Umbilical cord (tissue), 2 donors: Measurements from ENCODE around the gene ARID1B. TPM values are rescaled to one million over a fixed set of nuclear protein-coding genes. Genes with fewer than 3 reads are reported as not detected.

Experiments used
- DNase-seq: peaks from one replicate; pipeline ENCODE4 v3.0.0-alpha.2; 2015; ENCODE audit warnings: low spot score
- total RNA-seq: library from RNA; depleted of rRNA; stranded (reverse); fragments of >200 nt; gene quantifications from one replicate; pipeline ENCODE4 v1.2.3, GENCODE V29; 2014; ENCODE audit warnings: low replicate concordance; ENCODE audit not compliant: insufficient read depth

ARID1B gene
- total RNA-seq, 1 donor from 2014 or later, result 102 TPM

DNA sequence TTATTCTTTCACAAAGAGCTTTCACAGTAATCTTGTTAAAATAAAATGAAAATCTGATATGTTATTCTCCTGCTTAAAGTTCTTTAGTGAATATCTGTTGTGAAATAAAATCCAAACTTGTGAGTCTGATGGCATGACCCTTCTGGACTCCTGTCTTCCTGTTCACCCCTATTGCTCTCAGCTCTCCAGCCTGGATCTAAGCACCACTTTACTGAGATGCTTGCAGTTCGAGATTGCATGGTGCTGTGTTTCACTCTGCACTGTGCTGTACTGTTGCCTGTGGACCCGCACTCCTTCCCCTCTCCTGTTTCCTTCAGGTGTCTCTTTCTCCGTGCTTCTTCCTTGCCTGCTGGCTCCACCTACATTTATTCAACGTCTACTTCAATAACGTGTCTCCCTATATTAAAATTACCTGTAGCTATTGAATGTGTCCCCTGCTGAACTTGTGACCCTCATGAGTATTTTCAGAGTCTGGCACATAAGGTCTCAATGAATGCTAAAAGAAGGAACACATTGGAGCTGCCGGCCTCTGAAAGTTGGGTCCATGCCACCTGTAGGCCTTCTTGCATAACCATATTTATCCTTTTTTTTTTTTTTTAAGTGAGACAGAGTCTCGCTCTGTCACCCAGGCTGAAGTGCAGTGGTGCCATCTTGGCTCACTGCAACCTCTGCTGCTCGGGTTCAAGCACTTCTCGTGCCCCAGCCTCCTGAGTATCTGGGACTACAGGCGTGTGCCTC, 100.1 kb downstream of the ARID1B start:
- no peak for DNase-seq

DNA sequence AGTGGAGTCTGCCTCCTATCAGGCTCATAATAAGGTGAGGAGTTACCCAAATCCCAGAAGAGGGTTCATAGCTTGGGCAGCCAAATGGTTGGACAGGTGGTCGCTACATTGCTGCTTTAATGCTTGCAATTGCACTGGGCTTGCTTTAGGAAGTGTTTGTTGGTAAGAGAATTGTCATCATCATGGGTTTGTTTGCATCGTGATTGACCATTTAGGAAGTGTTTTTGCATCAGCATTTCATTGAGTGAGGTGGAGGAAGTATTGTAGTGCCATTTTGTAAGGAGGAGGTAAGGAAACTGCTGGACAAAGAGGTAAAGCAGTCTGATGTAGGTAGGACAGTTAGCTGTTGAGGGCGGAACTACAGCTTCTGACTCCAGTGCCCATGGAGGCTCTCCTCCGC, 101.5 kb downstream of the ARID1B start:
- no peak for DNase-seq

DNA sequence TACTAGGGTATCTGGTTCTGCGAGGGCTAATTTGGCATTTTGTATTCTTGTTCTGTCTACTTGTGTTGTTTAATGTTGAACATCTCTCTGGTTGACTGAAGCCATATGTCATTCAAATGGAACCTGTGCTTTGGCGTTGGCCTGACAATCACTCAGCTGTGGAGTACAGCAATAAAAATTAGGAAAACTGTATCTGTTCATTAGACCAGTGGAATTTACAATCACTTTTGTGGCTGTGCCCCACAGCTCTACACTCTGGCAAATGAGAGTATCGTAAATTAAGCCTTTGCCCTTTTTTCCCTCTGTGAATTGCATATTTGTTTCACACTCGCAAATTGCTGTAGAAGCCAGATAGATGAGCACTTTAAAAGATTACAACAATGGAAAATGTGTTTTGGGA, 102.0 kb downstream of the ARID1B start:
- no peak for DNase-seq

DNA sequence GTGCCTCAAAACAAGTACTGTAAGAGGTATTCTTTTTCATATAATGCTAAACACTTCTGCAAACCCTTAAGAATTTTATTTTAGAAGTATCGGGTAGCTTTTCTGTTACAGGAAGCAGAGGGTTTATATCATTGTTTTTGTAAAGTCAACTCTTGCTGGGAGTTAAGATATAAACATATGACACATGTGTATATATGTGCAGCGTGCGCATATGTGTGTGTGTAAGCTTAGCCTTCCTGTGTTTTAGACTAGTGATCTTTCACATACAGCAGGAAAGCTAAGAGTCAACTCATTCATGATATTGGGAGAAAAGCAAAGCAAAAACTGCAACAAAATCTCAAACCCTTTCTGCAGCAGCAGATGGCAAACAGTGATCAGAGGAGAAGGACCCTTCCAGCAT, 102.4 kb downstream of the ARID1B start:
- no peak for DNase-seq

DNA sequence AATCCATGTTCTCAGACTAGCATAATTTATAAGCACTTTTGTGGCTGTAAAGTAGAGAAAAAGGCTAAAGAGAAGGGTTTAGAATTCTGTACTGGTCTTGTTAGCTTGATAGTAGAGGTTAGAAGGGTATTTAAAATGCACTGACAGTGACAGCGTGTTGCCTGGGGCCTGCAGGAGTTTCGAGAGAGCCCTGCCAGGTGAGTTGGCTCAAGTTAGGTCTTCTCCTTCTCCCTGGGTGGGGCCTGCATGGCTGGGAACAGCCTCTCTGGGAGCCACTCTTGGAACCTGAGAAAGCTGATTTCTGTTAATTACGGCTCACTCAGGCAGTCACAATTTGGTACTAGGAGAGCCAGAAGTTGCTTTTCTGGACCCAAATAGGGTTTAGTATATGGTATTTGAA, 103.7 kb downstream of the ARID1B start:
- peak; percentile 10 for DNase-seq

DNA sequence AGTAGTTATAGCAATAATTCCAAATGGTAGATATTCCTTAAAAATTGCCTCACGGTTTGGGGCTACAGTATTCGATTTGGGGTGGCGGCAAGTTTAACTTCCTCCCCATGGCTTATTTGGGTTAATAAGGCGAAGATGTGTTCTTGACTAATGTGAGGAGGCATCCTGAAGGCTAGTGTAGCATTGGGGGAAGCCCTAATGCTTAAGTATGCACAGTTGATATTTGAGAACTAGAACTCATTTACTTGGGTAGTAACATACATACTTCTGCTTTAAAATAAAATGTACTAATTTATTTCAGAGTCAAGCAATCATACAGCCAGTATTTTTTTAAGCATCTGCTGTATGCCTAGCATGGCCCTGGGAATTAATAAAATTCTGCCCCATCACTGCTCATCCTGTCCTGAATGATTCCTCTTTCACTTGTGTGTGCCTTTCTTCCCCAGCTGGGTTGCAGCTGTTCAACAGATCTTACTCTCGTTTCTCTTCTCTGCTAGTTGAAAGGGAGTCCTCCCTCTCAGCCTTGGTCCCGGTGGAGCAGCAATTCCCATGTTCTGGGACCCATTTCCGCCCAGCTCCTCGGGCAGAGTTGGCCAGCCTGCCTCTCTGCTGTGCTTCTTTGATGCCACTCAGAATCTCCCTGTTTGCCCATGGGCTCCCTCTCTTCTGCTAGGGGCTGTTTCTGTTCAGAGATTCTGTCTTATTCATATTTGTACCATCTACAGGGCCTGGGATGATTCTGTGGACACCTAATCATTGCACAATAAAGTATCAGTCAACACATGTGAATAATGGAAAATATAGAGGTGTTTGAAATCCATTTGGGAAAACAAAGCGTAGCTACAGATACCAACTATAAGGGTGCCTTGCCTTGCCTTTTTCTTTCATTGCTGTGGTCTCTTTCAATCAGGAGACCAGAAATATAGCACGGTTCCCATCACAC, 104.8 kb downstream of the ARID1B start:
- DNase-seq, result no peak

DNA sequence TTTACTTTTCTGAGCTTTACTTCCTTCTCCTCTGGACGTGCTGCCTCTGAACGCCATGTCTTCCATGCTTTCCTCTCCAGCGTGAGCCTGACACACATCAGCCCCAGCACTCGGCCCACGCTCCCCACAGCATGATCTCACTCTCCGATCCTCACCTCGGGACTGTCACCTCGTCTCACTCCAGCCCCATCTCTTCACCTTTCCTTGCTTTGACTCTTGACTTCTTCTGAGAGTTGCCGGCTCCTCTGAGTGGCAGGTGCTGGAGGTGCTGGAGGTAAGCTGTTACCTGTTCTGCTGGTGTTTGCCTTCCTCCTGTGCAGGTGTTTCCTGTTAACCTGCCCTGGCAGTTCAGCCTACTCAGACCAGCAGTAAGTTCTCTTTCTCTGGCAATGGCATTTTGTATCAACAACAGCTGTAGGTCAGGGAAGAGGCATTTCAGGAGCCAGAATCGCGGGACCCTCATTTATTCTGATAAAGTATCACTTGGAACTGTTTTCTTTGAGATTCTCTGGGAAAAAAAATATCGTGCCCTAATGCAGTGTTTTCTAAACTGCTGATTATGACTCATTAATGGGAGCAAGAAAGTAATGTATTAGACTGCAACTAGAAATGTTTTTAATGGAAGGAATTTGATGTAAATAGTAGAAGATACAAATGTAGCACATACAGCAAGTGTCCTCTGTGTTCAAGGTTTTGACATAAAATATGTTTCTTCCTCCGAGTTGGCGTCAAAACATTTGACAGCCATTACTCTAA, 106.5 kb downstream of the ARID1B start:
- no peak for DNase-seq

DNA sequence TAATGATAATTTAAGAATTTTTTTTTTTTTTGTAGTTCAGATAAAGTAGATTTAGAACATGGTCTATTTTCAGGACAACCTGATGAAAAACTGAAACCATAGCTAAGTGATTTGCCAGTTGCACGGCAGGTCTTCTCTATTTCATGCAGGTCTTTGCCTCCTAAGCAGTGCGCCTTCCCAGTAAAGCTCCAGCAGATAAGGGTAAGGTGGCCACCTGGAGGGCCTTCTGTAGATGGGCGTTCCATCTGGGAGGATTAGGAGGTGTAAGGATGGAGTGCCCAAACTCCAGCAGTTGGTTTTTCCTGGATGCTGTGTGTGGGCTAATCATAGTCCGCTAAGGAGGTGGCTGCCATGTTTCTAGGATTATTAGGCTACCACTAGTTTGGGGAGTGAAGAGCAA, 107.1 kb downstream of the ARID1B start:
- no peak for DNase-seq

DNA sequence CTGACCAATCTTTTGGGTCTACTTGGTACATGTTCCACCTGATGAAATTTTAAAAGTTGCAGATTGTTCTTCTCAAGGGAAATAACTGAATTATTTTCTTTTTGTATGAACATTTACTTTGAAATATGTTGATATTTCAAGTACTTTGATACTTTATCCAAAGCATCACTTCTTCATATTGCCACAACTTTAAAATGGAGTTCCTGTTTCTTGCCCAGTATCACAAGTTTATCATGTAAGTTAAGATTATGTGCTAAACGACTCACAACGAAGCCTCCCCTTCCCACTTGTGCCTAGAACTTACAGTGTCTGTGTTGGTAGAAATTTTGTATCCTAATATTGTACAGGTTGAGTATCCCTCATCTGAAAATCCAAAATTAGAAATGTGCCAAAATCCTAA, 108.4 kb downstream of the ARID1B start:
- DNase-seq, result no peak

DNA sequence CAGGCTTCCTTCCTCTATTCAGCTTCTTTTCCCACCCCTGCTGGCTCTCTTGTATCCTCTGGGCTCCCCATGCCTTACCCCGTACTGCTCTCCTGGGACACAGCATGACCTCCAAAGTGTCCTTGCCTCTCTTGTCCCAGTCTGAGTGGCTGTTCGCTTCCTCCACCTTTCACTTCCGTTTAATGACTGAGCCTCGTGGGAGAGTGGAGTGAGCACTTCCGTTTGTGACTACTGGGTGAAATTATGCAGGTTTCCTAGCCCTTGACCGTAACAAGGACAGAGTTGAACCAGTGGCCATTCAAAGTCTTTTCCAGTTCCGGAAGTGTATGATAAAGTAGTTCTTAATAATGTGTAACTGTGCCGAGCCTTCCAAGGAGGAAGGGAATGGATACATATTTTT, 109.2 kb downstream of the ARID1B start:
- DNase-seq, result no peak

DNA sequence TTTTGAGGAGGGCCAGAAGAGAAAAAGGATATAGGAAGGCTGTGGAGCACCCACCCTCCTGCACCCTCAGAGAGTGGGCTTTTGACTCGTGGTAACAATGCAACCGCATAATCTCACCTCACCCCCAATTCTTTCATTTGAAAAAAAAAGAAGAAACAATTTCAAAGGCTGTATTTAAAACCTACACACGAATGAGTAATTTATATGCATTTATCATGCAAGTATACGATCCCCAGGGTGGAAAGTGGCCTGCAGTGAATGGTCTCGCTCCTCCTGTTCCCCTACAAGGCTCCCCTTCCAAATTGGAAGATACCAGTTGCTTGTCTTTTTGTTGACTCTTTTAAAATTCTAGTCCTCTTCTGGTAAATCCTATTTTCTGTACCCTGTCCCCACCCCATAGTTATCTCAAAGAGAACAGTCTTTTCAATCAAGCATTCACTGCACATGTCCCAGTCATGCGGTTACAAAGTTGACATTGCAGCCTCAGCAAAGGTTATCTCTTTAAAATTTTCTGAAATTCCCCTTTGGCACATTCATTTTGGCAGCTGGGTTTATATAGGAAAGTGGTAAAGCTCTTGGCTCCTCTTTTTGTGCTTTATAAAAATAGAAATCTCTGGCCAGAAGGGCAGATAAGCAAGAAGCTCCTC, 110.6 kb downstream of the ARID1B start:
- DNase-seq, result peak; percentile 43

DNA sequence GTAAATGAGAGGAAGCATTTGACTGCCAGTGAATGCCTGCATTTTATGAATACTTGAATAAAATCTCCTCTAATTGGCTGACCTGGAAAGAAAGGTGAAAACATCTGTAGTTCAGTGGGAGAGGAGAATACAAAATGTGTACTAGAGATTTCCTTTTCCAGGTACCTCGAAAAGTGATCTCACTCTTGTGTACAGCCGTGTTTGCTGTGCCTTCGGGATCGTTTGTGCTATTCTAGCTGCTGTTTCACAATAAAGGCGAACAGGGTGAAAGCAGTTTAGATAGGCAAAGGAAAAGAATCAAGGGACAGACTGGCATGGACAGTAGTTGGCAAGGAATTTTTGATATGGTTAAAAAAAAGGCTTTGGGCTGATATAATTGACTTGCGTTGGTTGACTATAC, 112.3 kb downstream of the ARID1B start:
- no peak for DNase-seq

DNA sequence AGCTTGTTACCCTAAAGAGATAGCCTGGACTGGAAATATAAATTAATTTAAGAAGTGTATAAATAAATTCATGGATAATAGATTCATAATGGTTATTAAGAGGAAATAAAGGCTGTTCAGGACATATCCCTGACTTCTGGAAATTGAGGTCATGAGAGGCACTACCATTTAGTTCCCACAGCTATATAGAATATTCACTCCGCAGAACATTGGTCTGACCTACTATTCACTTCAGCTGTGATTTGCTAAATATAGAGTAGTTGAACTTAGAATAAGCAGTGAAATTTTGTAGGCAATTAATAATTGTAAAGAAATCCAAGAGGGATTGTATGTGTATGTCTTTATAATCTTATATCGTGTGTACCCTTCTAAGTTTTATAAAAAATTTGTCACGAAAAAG, 112.8 kb downstream of the ARID1B start:
- DNase-seq, result no peak

DNA sequence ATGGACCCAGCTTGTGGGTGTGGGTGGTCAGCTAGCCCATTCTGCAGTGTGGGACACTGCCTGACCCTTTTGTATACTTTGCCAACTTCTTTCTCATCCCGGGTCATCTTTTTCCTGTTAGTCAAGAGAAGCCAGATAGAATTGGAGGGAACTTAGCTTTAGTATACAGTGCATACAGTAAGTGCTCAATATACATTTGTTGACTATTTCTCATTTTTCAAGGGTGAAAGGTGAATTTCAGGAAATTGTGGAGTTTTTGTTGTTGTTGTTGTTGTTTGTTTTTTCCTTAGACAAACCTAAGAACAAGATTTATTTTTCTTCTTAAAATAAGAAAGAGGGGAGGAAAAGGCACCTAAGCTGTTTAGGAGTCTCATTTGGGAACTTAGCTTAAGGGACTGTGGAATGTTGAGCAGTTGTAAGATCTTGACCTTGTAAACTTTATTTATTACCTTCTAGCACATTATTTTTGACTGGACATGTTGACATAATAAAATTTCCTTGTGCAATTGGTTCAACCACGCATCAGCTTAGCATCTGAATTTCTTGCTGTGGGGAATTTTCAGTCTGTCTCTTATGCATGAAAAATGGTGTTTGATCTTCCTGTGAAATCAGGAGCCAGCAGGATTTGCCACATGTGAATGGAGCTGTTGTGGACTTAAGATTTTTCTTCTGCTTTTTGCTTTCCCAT, 113.6 kb downstream of the ARID1B start:
- no peak for DNase-seq

DNA sequence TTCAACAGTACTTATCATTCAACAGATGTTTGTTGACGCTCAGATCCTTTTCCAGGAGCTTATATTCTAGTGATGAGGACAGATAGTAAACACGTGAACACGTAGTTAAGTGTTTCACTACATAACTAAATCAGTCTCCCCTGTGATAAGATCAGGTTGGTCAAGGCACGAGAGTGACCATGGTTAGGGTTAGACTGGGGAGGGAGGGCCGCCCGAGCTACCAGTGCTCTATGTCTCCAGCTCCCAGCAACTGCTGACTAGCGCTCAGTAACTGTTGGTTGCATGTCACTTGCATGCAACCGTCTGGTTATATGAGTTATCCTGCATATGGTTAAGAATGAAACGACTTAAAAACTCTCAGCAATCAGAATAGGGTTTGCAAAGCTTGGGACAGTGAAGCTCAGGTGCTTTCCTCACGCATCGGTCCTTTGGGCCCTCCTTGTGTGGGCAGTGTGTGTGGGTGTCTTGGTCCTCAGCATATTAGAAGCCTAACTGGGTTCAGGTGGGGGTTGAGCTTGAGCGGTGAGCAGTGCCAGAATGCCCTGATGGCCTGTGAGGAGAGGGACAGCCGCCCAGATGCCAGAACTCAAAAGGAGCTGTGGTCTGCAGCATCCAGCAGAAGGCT, 120.8 kb downstream of the ARID1B start:
- no peak for DNase-seq

DNA sequence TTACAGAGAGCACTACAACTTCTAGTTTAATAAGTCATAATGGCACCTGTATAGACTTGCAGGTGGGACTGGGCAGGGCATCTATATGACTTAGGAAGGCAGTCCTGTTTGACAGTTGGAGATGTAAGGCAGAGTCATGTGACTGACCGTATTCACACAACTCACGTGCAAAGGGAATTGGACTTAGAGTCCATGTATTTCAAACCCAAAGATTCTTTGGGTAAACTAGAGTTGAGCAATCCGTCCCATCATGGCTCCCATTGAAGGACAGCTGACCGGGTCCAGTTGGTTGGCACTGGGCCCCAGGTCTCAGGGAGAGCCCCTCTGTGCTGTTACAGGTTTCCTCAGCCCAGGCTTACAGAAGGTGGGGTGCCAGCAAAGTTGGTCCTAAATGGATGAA, 121.9 kb downstream of the ARID1B start:
- DNase-seq, result no peak

DNA sequence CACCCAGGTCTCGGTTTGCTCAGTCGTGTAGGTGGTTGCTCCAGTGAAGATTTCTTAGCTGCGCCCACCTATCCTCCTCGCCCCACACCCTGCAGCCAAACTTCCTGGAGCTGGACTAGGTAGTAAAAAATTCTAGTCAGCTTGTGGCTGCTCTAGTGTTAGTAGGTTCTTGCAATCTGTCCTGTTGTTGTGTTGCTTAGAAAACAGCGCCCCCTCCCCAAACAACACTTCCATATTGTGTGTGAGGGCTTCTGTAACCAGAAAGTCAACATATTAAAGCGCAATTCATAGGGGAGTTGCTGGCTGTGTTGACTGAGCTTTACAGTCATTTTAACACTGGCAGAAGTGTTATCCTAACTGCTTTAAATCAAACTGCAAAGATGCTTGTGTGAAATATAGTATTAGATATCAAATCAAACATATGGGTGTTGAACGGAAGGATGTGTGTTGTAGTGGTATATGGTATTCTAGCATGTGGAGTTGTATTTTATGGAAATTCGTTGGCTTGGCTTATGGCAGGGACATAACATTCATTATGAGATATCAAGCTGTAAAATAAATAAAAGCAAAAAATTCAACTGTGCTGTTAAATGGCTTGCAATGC, 122.5 kb downstream of the ARID1B start:
- DNase-seq, result no peak

DNA sequence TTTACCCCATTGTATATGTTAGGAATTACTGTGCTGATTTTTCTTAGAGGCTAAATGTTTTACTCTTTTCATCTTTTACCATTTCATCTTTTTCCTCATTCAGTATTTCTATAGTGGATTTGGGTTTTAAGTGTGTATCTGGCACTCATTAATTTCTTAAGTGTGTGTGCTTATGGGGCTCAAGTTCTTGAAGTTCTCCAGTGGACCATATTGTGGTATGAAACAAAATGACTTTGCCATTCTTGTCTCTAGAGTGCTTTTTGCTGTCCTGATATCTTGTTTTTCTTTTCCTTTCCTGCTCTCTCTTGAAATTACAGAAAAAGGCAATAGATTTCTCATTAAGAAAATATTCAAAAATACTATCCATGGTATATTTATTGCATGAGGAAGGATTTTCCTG, 123.1 kb downstream of the ARID1B start:
- no peak for DNase-seq

DNA sequence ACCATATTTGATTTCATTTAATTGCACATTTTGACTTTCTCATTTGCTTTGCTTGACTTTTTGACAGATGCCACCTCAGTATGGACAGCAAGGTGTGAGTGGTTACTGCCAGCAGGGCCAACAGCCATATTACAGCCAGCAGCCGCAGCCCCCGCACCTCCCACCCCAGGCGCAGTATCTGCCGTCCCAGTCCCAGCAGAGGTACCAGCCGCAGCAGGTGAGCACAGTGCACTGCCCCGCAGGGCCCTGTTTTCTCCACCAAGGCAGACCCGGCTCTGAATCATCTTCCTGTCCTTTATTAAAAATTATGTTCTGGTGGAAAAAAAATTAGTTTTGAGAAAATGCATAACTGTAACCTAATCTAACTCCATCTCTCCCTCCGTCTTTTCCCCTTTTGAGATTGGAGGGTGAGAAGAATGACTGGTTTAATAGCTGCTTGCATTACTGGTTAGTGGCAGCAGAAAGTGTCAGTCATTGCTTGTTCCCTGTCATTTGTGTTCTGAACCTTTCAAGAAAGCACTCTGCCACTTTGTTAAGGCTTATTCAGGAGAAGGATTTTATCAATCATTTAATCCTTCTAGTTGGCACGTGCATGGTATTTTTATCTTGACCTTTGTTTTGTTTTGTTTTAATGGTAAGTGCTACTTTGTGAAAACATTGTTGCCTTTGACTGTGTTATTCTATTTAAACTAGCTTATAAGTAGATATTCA, 124.3 kb downstream of the ARID1B start:
- no peak for DNase-seq

DNA sequence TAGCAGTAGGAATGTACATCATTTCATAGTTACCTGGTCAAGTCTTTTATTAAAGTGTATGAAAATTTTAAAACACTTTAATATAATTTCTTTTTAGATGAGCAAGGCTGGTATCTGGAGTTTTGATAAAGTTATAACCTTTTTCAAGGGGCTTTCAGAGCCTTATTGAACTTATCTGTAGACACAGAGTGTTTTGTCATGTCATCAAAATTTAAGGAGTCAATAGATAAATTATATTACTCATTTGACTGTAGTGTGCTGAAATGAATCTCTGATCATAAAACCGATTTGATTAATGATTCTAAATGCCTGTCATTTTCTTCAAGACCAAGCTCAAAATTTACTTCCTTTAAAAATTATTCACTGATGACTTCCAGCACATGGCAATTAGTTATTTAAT, 125.6 kb downstream of the ARID1B start:
- DNase-seq, result no peak
